LNCaP clone FGC (cell line): Measurements from ENCODE around the gene PTPRT.

ENCODE experiments used
- DNase-seq: peaks from one replicate; pipeline ENCODE4 v3.0.0-alpha.2; 2011; ENCODE audit warnings: low read depth
- H3K4me3 ChIP-seq: 2 replicates; pipeline ENCODE4 v1.5.1; 2011; ENCODE audit warnings: mild to moderate bottlenecking, low read depth, low read length, control low read depth
- TF ChIP-seq, protein P1 (sequence below): IDR thresholded peaks from 2 replicates; pipeline ENCODE4 v1.5.1; 2012; ENCODE audit warnings: mild to moderate bottlenecking; ENCODE audit not compliant: control insufficient read depth, insufficient read depth; ENCODE audit errors: extremely low read depth

The PTPRT gene

DNA sequence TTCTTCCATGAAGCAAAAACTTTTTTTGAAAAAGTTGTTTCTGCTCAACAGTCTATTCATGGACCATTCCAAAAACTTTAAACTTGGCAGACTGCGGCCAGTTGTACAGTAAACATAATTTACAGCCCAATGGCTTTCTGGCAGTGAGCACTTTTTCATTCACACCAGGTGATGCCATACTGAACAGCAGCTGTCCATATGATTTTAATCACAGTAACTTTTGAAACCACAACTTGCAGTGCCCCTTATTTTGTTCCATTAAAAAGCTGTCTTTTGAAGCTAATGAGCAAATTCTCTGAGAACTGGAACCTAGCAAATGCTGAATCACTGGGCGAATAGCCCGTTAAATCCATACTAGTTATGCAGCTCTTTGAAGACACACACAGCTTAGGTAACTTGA, 576.6 kb downstream of the PTPRT start:
- H3K4me3 ChIP-seq: no peak overlapping the region
- TF ChIP-seq, protein P1, sequence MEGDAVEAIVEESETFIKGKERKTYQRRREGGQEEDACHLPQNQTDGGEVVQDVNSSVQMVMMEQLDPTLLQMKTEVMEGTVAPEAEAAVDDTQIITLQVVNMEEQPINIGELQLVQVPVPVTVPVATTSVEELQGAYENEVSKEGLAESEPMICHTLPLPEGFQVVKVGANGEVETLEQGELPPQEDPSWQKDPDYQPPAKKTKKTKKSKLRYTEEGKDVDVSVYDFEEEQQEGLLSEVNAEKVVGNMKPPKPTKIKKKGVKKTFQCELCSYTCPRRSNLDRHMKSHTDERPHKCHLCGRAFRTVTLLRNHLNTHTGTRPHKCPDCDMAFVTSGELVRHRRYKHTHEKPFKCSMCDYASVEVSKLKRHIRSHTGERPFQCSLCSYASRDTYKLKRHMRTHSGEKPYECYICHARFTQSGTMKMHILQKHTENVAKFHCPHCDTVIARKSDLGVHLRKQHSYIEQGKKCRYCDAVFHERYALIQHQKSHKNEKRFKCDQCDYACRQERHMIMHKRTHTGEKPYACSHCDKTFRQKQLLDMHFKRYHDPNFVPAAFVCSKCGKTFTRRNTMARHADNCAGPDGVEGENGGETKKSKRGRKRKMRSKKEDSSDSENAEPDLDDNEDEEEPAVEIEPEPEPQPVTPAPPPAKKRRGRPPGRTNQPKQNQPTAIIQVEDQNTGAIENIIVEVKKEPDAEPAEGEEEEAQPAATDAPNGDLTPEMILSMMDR: no peak
- DNase-seq: no peak

DNA sequence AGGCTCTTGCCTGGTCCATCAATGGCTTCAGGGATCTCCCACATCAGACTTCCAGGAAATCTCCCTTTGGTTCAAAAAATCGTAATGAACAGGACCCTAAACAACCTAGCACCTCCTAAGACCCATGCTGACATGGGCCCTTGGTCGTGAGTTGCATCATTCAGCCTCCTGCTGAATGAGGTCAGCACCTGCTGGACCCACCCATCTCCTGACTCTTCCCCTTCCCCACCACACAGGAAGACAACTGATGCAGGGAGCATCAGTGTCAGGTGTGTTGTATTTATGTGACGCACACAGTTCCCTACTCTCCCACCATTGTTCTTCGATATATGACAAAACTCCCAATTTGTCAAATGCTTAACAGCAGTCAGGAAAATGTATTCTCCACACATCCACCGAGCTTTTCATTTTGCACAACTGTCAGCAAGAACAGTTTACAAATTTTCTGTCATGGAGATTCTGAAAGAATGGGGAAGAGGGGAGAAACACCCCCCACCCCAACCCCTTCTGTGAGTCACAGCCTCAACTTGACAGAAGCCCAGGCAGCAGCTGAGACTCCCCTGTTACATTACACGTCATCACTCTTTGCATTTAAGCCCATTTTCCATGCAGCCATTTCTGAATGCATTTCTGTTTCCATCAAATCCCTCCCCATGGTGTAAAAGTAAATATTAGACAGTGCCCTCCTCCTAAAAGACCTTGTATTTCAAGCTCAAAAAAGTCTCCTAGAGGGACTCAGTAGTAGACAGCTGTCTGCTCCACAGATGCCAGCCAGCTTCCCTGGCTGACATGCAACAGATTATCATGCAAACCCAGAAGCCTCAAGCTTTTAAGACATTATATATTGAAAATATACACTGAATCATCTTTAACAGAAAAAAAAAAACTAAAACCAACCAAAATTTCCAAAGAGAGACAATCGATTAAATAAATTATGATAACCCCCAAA, 577.5 kb downstream of the PTPRT start:
- no peak overlapping the region for H3K4me3 ChIP-seq
- TF ChIP-seq, protein P1: no peak
- DNase-seq: no peak

DNA sequence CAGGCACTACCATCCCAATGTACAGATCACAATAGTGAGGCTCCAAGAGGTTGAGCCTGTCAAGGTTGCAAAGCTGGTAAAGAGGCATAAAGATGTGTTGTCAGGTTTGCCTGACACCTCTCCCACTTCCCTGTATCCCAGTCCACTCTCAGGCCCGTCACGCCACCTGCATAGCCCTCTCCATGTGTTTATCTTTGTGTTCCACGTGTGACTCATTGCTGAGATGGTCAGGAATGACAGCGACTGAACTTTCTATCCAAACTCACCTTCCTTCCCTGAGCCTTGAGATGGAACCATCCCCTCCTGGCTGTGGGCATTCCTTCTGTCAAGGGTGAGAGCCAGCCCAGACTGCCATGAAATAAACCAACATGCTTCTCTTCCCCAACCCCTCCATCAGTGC, 578.3 kb downstream of the PTPRT start:
- TF ChIP-seq, protein P1: no peak
- DNase-seq: no peak
- no peak overlapping the region for H3K4me3 ChIP-seq

DNA sequence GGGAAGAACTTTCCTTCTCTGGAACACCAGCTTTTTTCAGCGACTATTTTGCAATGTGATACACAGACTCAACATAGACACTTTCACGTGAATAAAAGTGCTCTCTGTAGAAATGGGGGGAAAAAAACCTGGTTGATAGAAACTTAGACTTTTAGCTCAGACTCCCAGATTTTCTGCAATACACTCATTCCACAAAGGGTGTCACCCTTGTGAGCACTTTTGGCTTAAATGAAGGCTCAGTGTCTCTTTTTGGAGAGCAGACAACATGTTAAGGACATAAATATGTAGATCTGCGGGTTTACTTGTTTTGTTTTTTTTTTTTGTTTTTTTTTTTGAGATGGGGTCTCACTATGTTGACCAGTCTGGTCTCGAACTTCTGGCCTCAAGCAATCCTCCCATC, 579.6 kb downstream of the PTPRT start:
- no peak overlapping the region for H3K4me3 ChIP-seq
- TF ChIP-seq, protein P1: no peak
- DNase-seq: no peak

DNA sequence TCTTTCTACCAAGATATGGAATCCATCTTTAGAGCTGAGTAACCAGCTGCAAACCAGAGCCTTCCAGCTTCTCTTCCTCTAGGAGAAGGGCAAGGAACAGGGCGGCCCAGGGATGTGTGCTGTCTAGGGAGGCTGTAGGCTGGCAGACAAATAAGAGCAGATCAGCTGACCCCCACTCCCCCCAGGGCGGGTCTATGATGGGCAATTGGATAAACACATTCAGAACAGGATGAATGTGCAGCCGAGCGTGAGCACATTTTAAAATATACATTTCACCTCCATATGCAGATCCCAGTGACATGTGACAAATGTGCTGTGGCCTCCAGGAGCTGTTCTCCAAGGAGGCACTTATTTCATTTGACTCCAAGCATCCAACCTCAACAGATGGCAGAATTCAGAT, 580.1 kb downstream of the PTPRT start:
- TF ChIP-seq, protein P1: no peak
- no peak for DNase-seq
- no peak overlapping the region for H3K4me3 ChIP-seq

DNA sequence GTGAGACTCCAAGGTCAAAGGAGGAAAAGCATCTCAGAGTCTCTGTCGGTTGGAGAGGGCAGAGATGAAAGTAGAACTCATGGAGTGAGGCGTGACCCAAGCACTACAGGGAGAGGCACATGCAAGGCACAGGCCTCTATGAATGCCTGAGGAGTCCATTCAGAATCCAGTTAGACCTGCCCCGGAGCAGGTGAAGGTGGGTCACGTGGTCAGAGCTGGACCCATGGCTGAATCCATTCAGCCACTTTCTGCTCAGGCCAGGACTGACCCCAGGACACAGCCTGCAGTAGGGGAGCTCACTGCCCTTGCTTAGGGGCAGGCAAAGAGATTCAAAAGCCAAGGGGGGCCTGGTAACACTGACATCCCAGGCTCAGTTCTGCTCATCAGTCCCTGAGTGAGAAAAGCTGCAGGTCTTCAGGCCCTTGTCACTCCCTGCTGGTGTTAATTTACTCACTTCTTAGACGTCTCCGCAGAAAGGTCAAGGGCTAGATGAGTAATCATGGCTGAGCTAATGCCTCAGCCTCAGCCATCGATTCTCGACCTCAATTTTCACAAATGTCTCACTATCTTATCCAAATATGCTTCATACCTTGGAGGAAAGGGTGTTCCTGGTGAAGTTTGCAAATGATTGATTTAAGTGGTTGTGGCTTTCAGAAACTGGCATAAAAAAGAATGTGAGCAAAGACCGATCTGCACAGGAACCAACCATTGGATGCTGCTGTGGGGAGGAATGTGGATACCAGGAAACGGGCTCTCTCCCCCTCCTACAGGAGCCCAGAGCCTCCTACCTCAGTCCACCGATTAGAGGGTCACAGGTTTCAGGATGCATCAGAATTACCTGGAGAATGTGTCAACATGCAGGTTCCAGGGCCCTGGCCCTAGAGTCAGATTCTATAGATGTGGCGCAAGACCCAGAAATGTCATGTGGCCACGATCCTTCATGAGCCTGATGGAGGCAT, 584.4 kb downstream of the PTPRT start:
- TF ChIP-seq, protein P1: no peak
- DNase-seq: no peak
- no peak overlapping the region for H3K4me3 ChIP-seq
